K562 (cell line): ENCODE measurements around the gene EPN2. TPM values are rescaled to one million over a fixed set of nuclear protein-coding genes. Genes with fewer than 3 reads are reported as not detected.

Source experiments
- ATAC-seq: fragments of 200-7000 bp; cut with Tn5 transposase; 3 replicates; pipeline ENCODE4 v1.9.1; 2020; ENCODE audit warnings: moderate library complexity
- BruUV-seq: library from RNA; stranded (reverse); fragments of 400-500 nt; replicated peaks from 2 replicates; lab custom pipeline; 2021; lab: Mats Ljungman, UMichigan
- CTCF ChIA-PET: fragments of 300-600 bp; formaldehyde crosslinking; extraction: SDS; loops from one replicate; lab custom pipeline; 2021; ENCODE audit warnings: low intra/inter-chr PET ratio; lab: Yijun Ruan, JAX
- POLR2A ChIA-PET: fragments of 300-600, 350-650 bp; sonication (Branson Sonifier 250); formaldehyde crosslinking; extraction: SDS; loops from one replicate; lab custom pipeline; 2021; ENCODE audit warnings: antibody characterized with exemption, inconsistent platforms; lab: Yijun Ruan, JAX
- DNase-seq, 4 experiments: peaks; one replicate each; pipeline versions ENCODE4 v3.0.0 to v3.0.0-alpha.2; 2011 to 2018; ENCODE audit warnings: low spot score in 3 of 4, mixed read lengths in 3 of 4; ENCODE audit errors: extremely low read depth in 1 of 4
- FAIRE-seq: peaks from 2 replicates; lab custom pipeline; 2011; peaks lifted over from hg19 to GRCh38; lab: Jason Lieb, UNC
- H2AFZ ChIP-seq: 2 replicates; pipeline ENCODE4 v1.6.0; 2011; ENCODE audit warnings: low read depth, low read length, control low read depth, inconsistent platforms
- H3K27ac ChIP-seq: fragments of 200-600 bp; 3 replicates; pipeline ENCODE4 v1.8.0; 2011; ENCODE audit warnings: low read depth, mild to moderate bottlenecking, control low read depth, inconsistent platforms, low read length, moderate library complexity, mixed read lengths; ENCODE audit errors: extremely low read depth
- H3K27me3 ChIP-seq, 2 experiments: fragments of 300-600 bp in 1 of 2; 2 replicates in 1 of 2; 3 replicates in 1 of 2; pipeline versions ENCODE4 v1.6.0 to v1.8.0; 2011; ENCODE audit warnings: inconsistent platforms in 2 of 2, low read length in 2 of 2, mild to moderate bottlenecking in 1 of 2, mixed read lengths in 1 of 2, moderate library complexity in 1 of 2; ENCODE audit not compliant: control insufficient read depth in 2 of 2, insufficient read depth in 2 of 2
- H3K36me3 ChIP-seq: fragments of 300-600 bp; 3 replicates; pipeline ENCODE4 v1.8.0; 2011; ENCODE audit warnings: mild to moderate bottlenecking, low read length, inconsistent platforms; ENCODE audit not compliant: control insufficient read depth, insufficient read depth
- H3K4me1 ChIP-seq, 2 experiments: fragments of 200-600 bp in 1 of 2; replicated peaks in 1 of 2; 2 replicates in 1 of 2; 3 replicates in 1 of 2; pipeline versions ENCODE4 v1.5.1 to v1.8.0; 2011; ENCODE audit warnings: inconsistent platforms in 2 of 2, low read length in 2 of 2, mild to moderate bottlenecking in 1 of 2, mixed read lengths in 1 of 2, moderate library complexity in 1 of 2; ENCODE audit not compliant: control insufficient read depth in 2 of 2, insufficient read depth in 2 of 2
- H3K4me2 ChIP-seq: 2 replicates; pipeline ENCODE4 v1.6.1; 2011; ENCODE audit warnings: low read length, control low read depth, inconsistent platforms, mixed read lengths; ENCODE audit not compliant: insufficient read depth
- H3K4me3 ChIP-seq: fragments of 200-600 bp; sonication (generic), shearing (Covaris generic); 2 replicates; pipeline ENCODE4 v1.5.1; 2016; ENCODE audit warnings: control low read depth, inconsistent platforms
- H3K79me2 ChIP-seq: fragments of 200-600 bp; 3 replicates; pipeline ENCODE4 v1.8.0; 2011; ENCODE audit warnings: low read length, inconsistent platforms; ENCODE audit not compliant: control insufficient read depth, insufficient read depth
- H3K9ac ChIP-seq, 2 experiments: 2 replicates each; pipeline versions ENCODE4 v1.6.0 to v1.6.1; 2011; ENCODE audit warnings: low read depth in 2 of 2, low read length in 2 of 2, control low read depth in 1 of 2, inconsistent platforms in 1 of 2, mild to moderate bottlenecking in 1 of 2, mixed read lengths in 1 of 2; ENCODE audit not compliant: insufficient read depth in 1 of 2
- H3K9me1 ChIP-seq: one replicate; pipeline ENCODE4 v1.6.0; 2011; ENCODE audit warnings: inconsistent platforms, mild to moderate bottlenecking, low read length, moderate library complexity; ENCODE audit not compliant: control insufficient read depth, insufficient read depth
- H3K9me3 ChIP-seq: replicated peaks from 2 replicates; pipeline ENCODE4 v1.5.1; 2011; ENCODE audit warnings: low read depth, low read length, inconsistent platforms; ENCODE audit not compliant: control insufficient read depth, insufficient read depth
- H4K20me1 ChIP-seq: replicated peaks from 2 replicates; pipeline ENCODE4 v1.6.1; 2011; ENCODE audit warnings: low read length, inconsistent platforms, mixed read lengths; ENCODE audit not compliant: control insufficient read depth, insufficient read depth
- ATF7 ChIP-seq: fragments of 450-650 bp; IDR thresholded peaks from 2 replicates; pipeline ENCODE4 v1.7.1; 2014; ENCODE audit warnings: mild to moderate bottlenecking, moderate library complexity
- FOXK2 ChIP-seq, 2 experiments: fragments of 450-650 bp; IDR thresholded peaks in 1 of 2; conservative IDR thresholded peaks in 1 of 2; 2 replicates each; pipeline ENCODE4 v1.6.1; 2016; ENCODE audit warnings: low read depth in 2 of 2, mild to moderate bottlenecking in 1 of 2
- MTA1 ChIP-seq: fragments of 450-650 bp; IDR thresholded peaks from 2 replicates; pipeline ENCODE4 v1.6.1; 2017; ENCODE audit warnings: borderline replicate concordance
- NELFE ChIP-seq: IDR thresholded peaks from 2 replicates; pipeline ENCODE4 v1.6.1; 2011; ENCODE audit warnings: mild to moderate bottlenecking; ENCODE audit not compliant: insufficient read depth, insufficient read length
- NFIC ChIP-seq: fragments of 450-650 bp; IDR thresholded peaks from 2 replicates; pipeline ENCODE4 v1.6.1; 2017; ENCODE audit warnings: mild to moderate bottlenecking, inconsistent platforms
- SIN3B ChIP-seq: fragments of 450-650 bp; IDR thresholded peaks from 2 replicates; pipeline ENCODE4 v1.6.1; 2017; ENCODE audit warnings: low read depth, mild to moderate bottlenecking, moderate library complexity
- TRIM28 ChIP-seq: fragments of 450-650 bp; IDR thresholded peaks from 2 replicates; pipeline ENCODE4 v1.6.1; 2017
- ZNF584 ChIP-seq: fragments of 200-800 bp; sonication (Bioruptor generic); IDR thresholded peaks from 2 replicates; pipeline ENCODE4 v1.6.1; 2016; ENCODE audit warnings: low read depth, mild to moderate bottlenecking, missing genetic modification characterization, missing compliant biosample characterization
- WGBS: fragments of 100-300 bp; shearing (Covaris generic); methylation state at CpG from one replicate; pipeline ENCODE4 v1.1.6; 2016; ENCODE audit warnings: low coverage, mixed read lengths; ENCODE audit not compliant: insufficient coverage; ENCODE audit errors: missing lambda C conversion rate; 5-methylcytosine and 5-hydroxymethylcytosine counted together
- in situ Hi-C: fragments of 300-500 bp; cut with MboI; formaldehyde crosslinking; loops from 4 replicates; pipeline ENCODE4 v1.15.0; 2018; ENCODE audit warnings: inconsistent platforms, mixed read lengths
- intact Hi-C: fragments of 100-400 bp; cut with micrococcal nuclease; formaldehyde crosslinking; loops from 2 replicates; pipeline ENCODE4 v1.14.2; 2022
- polyA plus RNA-seq, 8 experiments: library from polyadenylated mRNA; depleted of rRNA in 4 of 8; stranded (reverse) in 5 of 8; unstranded in 3 of 8; fragments of >200 nt; fragmentation: Nextera tagmentation in 2 of 8; fragmentation: Illumina TruSeq in 1 of 8; extraction: Ambion mirVana in 2 of 8; extraction: Trizol in 1 of 8; gene quantifications; 2 replicates each; pipeline versions ENCODE4 v1.2.1 to v1.2.3, GENCODE V29; 2011 to 2014; ENCODE audit warnings: inconsistent platforms in 1 of 8, missing spikeins in 1 of 8
- total RNA-seq, 7 experiments: library from RNA; depleted of rRNA in 6 of 7; stranded (reverse); fragments of >200 nt in 6 of 7; fragmentation: Illumina TruSeq in 2 of 7; extraction: Trizol in 2 of 7; gene quantifications; 2 replicates each; pipeline versions ENCODE4 v1.2.1 to v1.2.3, GENCODE V29; 2011 to 2021; ENCODE audit warnings: low replicate concordance in 1 of 7
- TF ChIP-seq, protein P1 (sequence below): fragments of 450-650 bp; IDR thresholded peaks from 2 replicates; pipeline ENCODE4 v1.6.1; 2017; ENCODE audit warnings: mild to moderate bottlenecking, moderate library complexity
- TF ChIP-seq, protein P2 (sequence below): fragments of 250-450 bp; sonication (Bioruptor Pico); IDR thresholded peaks from 2 replicates; pipeline ENCODE4 v1.5.0; 2021
- TF ChIP-seq, protein P3 (sequence below): IDR thresholded peaks from 2 replicates; pipeline ENCODE4 v1.6.1; 2012; ENCODE audit warnings: low read depth, low read length, improper control_type of control experiment, borderline replicate concordance

Gene EPN2
- total and polyA plus RNA-seq, 9 of the 15 experiments (the other 6 are each of a cell fraction or from before 2014, with no cell fraction given): 1.0 to 12.9 (median 8.9) TPM

DNA sequence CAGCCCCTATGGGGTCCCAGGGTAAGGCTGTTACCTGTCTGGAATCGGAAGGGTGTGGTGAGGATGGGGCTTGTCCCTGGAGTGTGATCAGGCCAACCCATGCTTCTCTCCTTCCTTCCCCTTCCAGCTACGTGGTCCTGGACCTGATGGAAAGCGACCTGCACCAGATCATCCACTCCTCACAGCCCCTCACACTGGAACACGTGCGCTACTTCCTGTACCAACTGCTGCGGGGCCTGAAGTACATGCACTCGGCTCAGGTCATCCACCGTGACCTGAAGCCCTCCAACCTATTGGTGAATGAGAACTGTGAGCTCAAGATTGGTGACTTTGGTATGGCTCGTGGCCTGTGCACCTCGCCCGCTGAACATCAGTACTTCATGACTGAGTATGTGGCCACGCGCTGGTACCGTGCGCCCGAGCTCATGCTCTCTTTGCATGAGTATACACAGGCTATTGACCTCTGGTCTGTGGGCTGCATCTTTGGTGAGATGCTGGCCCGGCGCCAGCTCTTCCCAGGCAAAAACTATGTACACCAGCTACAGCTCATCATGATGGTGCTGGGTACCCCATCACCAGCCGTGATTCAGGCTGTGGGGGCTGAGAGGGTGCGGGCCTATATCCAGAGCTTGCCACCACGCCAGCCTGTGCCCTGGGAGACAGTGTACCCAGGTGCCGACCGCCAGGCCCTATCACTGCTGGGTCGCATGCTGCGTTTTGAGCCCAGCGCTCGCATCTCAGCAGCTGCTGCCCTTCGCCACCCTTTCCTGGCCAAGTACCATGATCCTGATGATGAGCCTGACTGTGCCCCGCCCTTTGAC is 143.5 kb downstream of the EPN2 start:
- Histone ChIP-seq H3K9me3 (no peaks in the 10 kb centered on the region), H3K9ac (no peak overlapping the region), H3K9me1 (no peaks in the 10 kb centered on the region), H3K4me2 (no peak overlapping the region), H3K27ac (no peak overlapping the region), H3K4me1 (peaks cover 3 to 27% of the 10 kb centered on the region in 2 experiments; a peak in 4 of 5 replicates), H2AFZ (no peak overlapping the region), H4K20me1 (no peaks in the 10 kb centered on the region), H3K36me3 (peaks cover 21% of the 10 kb centered on the region; the same call in 2 of the 3 replicates), H3K4me3 (no peak overlapping the region), H3K79me2 (peaks cover 9% of the 10 kb centered on the region; the same call in 2 of the 3 replicates), H3K27me3 (no peaks in the 10 kb centered on the region; a peak in 1 of 5 replicates)
- ChIA-PET CTCF (no interaction called here), POLR2A (no interaction called here)
- DNase-seq (no peak), ATAC-seq (no peak), FAIRE-seq (no peak)
- peak; percentile 63 for TF ChIP-seq NFIC
- TF ChIP-seq, protein P1, sequence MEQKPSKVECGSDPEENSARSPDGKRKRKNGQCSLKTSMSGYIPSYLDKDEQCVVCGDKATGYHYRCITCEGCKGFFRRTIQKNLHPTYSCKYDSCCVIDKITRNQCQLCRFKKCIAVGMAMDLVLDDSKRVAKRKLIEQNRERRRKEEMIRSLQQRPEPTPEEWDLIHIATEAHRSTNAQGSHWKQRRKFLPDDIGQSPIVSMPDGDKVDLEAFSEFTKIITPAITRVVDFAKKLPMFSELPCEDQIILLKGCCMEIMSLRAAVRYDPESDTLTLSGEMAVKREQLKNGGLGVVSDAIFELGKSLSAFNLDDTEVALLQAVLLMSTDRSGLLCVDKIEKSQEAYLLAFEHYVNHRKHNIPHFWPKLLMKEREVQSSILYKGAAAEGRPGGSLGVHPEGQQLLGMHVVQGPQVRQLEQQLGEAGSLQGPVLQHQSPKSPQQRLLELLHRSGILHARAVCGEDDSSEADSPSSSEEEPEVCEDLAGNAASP: no peak
- intact Hi-C loops: no loop called here
- in situ Hi-C loops: no loop called here
- 92% methylated on average over 27 of the region's 29 CpGs for WGBS
- BruUV-seq: no TSS peak

DNA sequence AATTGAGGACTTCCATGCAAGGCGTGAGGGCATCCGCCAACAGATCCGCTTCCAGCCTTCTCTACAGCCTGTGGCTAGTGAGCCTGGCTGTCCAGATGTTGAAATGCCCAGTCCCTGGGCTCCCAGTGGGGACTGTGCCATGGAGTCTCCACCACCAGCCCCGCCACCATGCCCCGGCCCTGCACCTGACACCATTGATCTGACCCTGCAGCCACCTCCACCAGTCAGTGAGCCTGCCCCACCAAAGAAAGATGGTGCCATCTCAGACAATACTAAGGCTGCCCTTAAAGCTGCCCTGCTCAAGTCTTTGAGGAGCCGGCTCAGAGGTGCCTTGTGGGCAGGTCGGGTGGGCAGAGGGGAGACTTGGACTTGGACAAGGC is 144.2 kb downstream of the EPN2 start:
- DNase-seq (no peak), ATAC-seq (no peak), FAIRE-seq (no peak)
- ChIA-PET CTCF (no interaction called here), POLR2A (no interaction called here)
- peaks cover 21% of the 10 kb centered on the region; the same call in 2 of the 3 replicates for H3K36me3 ChIP-seq
- H3K9me3 ChIP-seq: no peaks in the 10 kb centered on the region
- WGBS: 92% methylated on average over 7 of the region's 7 CpGs
- no peak overlapping the region for H3K27ac ChIP-seq
- no peaks in the 10 kb centered on the region for H3K9me1 ChIP-seq
- peaks cover 9% of the 10 kb centered on the region; the same call in 2 of the 3 replicates for H3K79me2 ChIP-seq
- no peak overlapping the region for H2AFZ ChIP-seq
- no TSS peak for BruUV-seq
- no peak overlapping the region for H3K4me2 ChIP-seq
- H4K20me1 ChIP-seq: no peaks in the 10 kb centered on the region
- no peaks in the 10 kb centered on the region; a peak in 1 of 5 replicates for H3K27me3 ChIP-seq
- no peak overlapping the region for H3K4me3 ChIP-seq
- in situ Hi-C loops (no loop called here), intact Hi-C loops (no loop called here)
- no peak overlapping the region for H3K9ac ChIP-seq
- H3K4me1 ChIP-seq: peaks cover 3 to 27% of the 10 kb centered on the region in 2 experiments; a peak in 4 of 5 replicates
- TF ChIP-seq FOXK2 (conservative IDR thresholded peaks at IDR 0.05 in 1 of 2, IDR thresholded peaks at IDR 0.05 in 1 of 2; ENCODE audit: low read depth in 2 of 2) (no peak), NELFE (no peak), TRIM28 (no peak), MTA1 (no peak), SIN3B (no peak), ATF7 (no peak), ZNF584 (no peak)
- TF ChIP-seq, protein P2, sequence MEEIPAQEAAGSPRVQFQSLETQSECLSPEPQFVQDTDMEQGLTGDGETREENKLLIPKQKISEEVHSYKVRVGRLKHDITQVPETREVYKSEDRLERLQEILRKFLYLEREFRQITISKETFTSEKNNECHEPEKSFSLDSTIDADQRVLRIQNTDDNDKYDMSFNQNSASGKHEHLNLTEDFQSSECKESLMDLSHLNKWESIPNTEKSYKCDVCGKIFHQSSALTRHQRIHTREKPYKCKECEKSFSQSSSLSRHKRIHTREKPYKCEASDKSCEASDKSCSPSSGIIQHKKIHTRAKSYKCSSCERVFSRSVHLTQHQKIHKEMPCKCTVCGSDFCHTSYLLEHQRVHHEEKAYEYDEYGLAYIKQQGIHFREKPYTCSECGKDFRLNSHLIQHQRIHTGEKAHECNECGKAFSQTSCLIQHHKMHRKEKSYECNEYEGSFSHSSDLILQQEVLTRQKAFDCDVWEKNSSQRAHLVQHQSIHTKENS (CRISPR knock-in tag): no peak
- TF ChIP-seq, protein P3, sequence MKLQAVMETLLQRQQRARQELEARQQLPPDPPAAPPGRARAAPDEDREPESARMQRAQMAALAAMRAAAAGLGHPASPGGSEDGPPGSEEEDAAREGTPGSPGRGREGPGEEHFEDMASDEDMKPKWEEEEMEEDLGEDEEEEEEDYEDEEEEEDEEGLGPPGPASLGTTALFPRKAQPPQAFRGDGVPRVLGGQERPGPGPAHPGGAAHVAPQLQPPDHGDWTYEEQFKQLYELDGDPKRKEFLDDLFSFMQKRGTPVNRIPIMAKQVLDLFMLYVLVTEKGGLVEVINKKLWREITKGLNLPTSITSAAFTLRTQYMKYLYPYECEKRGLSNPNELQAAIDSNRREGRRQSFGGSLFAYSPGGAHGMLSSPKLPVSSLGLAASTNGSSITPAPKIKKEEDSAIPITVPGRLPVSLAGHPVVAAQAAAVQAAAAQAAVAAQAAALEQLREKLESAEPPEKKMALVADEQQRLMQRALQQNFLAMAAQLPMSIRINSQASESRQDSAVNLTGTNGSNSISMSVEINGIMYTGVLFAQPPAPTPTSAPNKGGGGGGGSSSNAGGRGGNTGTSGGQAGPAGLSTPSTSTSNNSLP: no peak
